ENCODE results near the gene IGFALS. TPM values are rescaled to one million over a fixed set of nuclear protein-coding genes. Genes with fewer than 3 reads are reported as not detected.

IGFALS gene
- total and polyA plus RNA-seq, 2 experiments from 2014 or later = 0.16 TPM; not detected in 1

GRCh38 chr16:1810536-1810935 lies 17.0 kb upstream of the IGFALS start (continued):
- TF ChIP-seq POLR2AphosphoS5 (IDR thresholded peaks at IDR 0.05; ENCODE audit: low read depth) (no peak), CREB1 (CRISPR knock-in tag; IDR thresholded peaks at IDR 0.05; ENCODE audit: low read depth) (no peak), ZNF331 (CRISPR knock-in tag; IDR thresholded peaks at IDR 0.05; ENCODE audit: low read depth) (no peak), EZH2phosphoT487 (IDR thresholded peaks at IDR 0.05; ENCODE audit: unreplicated experiment) (no peak), ETS1 (IDR thresholded peaks at IDR 0.05) (no peak), EZH2 (IDR thresholded peaks at IDR 0.05; ENCODE audit: low read depth, unreplicated experiment) (no peak), NANOG (IDR thresholded peaks at IDR 0.05; ENCODE audit: borderline replicate concordance) (no peak), STAT1 (IDR thresholded peaks at IDR 0.05; ENCODE audit: unreplicated experiment) (no peak), ZNF114 (CRISPR knock-in tag; IDR thresholded peaks at IDR 0.05) (no peak)

- Mint-ChIP-seq H3K4me3 (no peak overlapping the region), H3K36me3 (ENCODE audit: low read depth) (peaks cover 29% of the 10 kb centered on the region), H3K4me1 (no peaks in the 10 kb centered on the region), H3K27ac (no peak overlapping the region), H3K9me3 (peaks cover 9% of the 10 kb centered on the region; the same call in 2 of the 3 replicates), H3K27me3 (ENCODE audit: insufficient read depth, low read depth, poor library complexity) (peaks cover 4% of the 10 kb centered on the region)
- DNase-seq (ENCODE audit: low spot score) (no peak), ATAC-seq (no peak)
- Histone ChIP-seq H2AFZ (no peak overlapping the region), H4K20me1 (replicated peaks; ENCODE audit: insufficient read depth) (no peaks in the 10 kb centered on the region; the same call in 1 of the 2 replicates), H3K4me1 (ENCODE audit: insufficient read depth) (no peaks in the 10 kb centered on the region), H3F3A (replicated peaks; ENCODE audit: low read depth) (no peaks in the 10 kb centered on the region; the same call in 1 of the 2 replicates), H3K27me3 (ENCODE audit: insufficient read depth) (no peaks in the 10 kb centered on the region), H3K4me2 (no peak overlapping the region), H3K27ac (ENCODE audit: low read depth) (no peak overlapping the region), H3K9me2 (ENCODE audit: insufficient read depth) (no peaks in the 10 kb centered on the region), H3K4me3 (no peak overlapping the region), H3K79me2 (replicated peaks; ENCODE audit: insufficient read depth) (no peaks in the 10 kb centered on the region; the same call in 1 of the 2 replicates), H3K36me3 (ENCODE audit: insufficient read depth) (no peaks in the 10 kb centered on the region)
- TF ChIP-seq JUNB (IDR thresholded peaks at IDR 0.05; ENCODE audit: unreplicated experiment) = no peak
- TF ChIP-seq STAT1 (IDR thresholded peaks at IDR 0.05; ENCODE audit: unreplicated experiment) = no peak
- no peak for TF ChIP-seq ZNF462 (CRISPR knock-in tag; IDR thresholded peaks at IDR 0.05)
- no peak for TF ChIP-seq POLR2AphosphoS5 (IDR thresholded peaks at IDR 0.05; ENCODE audit: low read depth)
- no peak for TF ChIP-seq EZH2 (IDR thresholded peaks at IDR 0.05; ENCODE audit: low read depth, unreplicated experiment)
- TF ChIP-seq REST (IDR thresholded peaks at IDR 0.05; ENCODE audit: unreplicated experiment) = no peak
- no peak for TF ChIP-seq ZNF114 (CRISPR knock-in tag; IDR thresholded peaks at IDR 0.05)
- no peak for TF ChIP-seq CREB1 (CRISPR knock-in tag; IDR thresholded peaks at IDR 0.05; ENCODE audit: low read depth)
- TF ChIP-seq EZH2phosphoT487 (IDR thresholded peaks at IDR 0.05; ENCODE audit: unreplicated experiment) = no peak
- no peak for TF ChIP-seq ZNF331 (CRISPR knock-in tag; IDR thresholded peaks at IDR 0.05; ENCODE audit: low read depth)
- no peak for TF ChIP-seq NANOG (IDR thresholded peaks at IDR 0.05; ENCODE audit: borderline replicate concordance)
- no peak for TF ChIP-seq ETS1 (IDR thresholded peaks at IDR 0.05)
These were observed 16.6 kb upstream of the IGFALS start for GRCh38 chr16:1810106-1810505.

Data from GM23338 (cell line).